ENCODE data around the gene OPRM1.

Gene OPRM1

GRCh38 chr6:154080461-154081189 is 41.6 kb downstream of the OPRM1 start:
- DNase-seq (ENCODE audit: low spot score), result no peak

GRCh38 chr6:154086510-154086909 is 47.5 kb downstream of the OPRM1 start:
- no peak for DNase-seq (ENCODE audit: low spot score)

GRCh38 chr6:154092326-154092962 is 53.4 kb downstream of the OPRM1 start:
- no peak for DNase-seq (ENCODE audit: low spot score)

- no peak for DNase-seq (ENCODE audit: low spot score)
These were observed 54.4 kb downstream of the OPRM1 start for GRCh38 chr6:154093231-154094044.

GRCh38 chr6:154095571-154095970 is 56.5 kb downstream of the OPRM1 start:
- no peak for DNase-seq (ENCODE audit: low spot score)

GRCh38 chr6:154096316-154096715 is 57.3 kb downstream of the OPRM1 start:
- no peak for DNase-seq (ENCODE audit: low spot score)

GRCh38 chr6:154096834-154097233 is 57.8 kb downstream of the OPRM1 start:
- DNase-seq (ENCODE audit: low spot score), result no peak

- DNase-seq (ENCODE audit: low spot score), result no peak
These were observed 60.2 kb downstream of the OPRM1 start for GRCh38 chr6:154099211-154099610.

GRCh38 chr6:154106251-154106650 is 67.2 kb downstream of the OPRM1 start:
- DNase-seq (ENCODE audit: low spot score), result no peak

GRCh38 chr6:154111025-154111424 is 72.0 kb downstream of the OPRM1 start:
- DNase-seq (ENCODE audit: low spot score), result no peak

GRCh38 chr6:154112181-154112809 is 73.3 kb downstream of the OPRM1 start:
- DNase-seq (ENCODE audit: low spot score), result no peak

GRCh38 chr6:154113392-154113791 is 74.4 kb downstream of the OPRM1 start:
- DNase-seq (ENCODE audit: low spot score), result no peak

GRCh38 chr6:154117485-154117884 is 78.4 kb downstream of the OPRM1 start:
- no peak for DNase-seq (ENCODE audit: low spot score)

GRCh38 chr6:154122195-154122925 is 83.3 kb downstream of the OPRM1 start:
- DNase-seq (ENCODE audit: low spot score), result no peak

- DNase-seq (ENCODE audit: low spot score), result no peak
These were observed 84.3 kb downstream of the OPRM1 start for GRCh38 chr6:154123155-154123956.

- DNase-seq (ENCODE audit: low spot score), result no peak
These were observed 86.4 kb downstream of the OPRM1 start for GRCh38 chr6:154125421-154125820.

- DNase-seq (ENCODE audit: low spot score), result no peak
These were observed 88.6 kb downstream of the OPRM1 start for GRCh38 chr6:154127657-154128056.

GRCh38 chr6:154134471-154135147 is 95.6 kb downstream of the OPRM1 start:
- no peak for DNase-seq (ENCODE audit: low spot score)

- no peak for DNase-seq (ENCODE audit: low spot score)
These were observed 99.8 kb downstream of the OPRM1 start for GRCh38 chr6:154138793-154139192.

GRCh38 chr6:154139892-154140291 is 100.9 kb downstream of the OPRM1 start:
- DNase-seq (ENCODE audit: low spot score), result peak; percentile 92
